ENCODE results near the gene HAL. TPM values are rescaled to one million over a fixed set of nuclear protein-coding genes. Genes with fewer than 3 reads are reported as not detected.

Gene HAL
- total and polyA plus RNA-seq, 12 donors = 0.13 to 0.40 (median 0.20) TPM; not detected in 4

DNA sequence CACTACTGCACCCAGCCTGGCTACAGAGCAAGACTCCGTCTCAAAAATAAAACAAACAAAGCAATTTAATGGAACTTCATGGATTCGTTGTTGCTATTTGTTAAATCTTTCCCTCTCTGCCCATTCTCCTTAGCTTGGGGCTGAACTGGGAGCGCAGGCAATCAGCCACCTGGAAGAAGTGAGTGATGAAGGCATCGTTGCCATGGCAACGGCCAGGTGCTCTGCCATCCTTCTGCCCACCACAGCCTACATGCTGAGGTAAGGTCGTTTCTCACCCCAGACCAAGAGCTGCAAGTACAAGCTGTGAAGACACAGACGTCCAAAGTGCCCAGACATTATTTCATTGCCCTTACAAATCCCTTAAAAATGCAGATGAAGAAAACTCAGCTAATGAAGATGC is 33.9 kb downstream of the HAL start:
- intact Hi-C loops (cut with DNase I) = no loop called here

DNA sequence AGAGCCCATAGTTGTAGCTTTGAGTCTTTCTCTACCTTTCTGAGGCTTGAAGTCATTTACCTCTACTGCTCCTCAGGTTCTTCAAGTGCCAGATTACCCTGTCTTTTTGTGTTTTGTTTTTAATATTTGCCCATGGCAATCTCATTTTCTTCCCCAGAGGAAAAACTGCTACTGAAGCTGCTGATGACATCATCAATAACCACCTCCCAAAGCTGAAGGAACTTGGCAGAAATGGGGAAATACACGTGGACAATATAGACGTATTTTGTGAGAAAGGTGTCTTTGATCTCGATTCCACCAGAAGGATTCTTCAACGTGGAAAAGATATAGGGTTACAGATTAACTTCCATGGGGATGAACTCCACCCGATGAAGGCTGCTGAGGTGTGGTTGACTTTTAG is 35.9 kb downstream of the HAL start:
- intact Hi-C loops (cut with DNase I) = no loop called here
- TF ChIP-seq CTCF (IDR thresholded peaks at IDR 0.05) (no peak), POLR2A (IDR thresholded peaks at IDR 0.05) (no peak)
- Histone ChIP-seq H3K27ac (no peak overlapping the region), H3K27me3 (no peaks in the 10 kb centered on the region), H3K36me3 (replicated peaks in 1 of 2) (no peaks in the 10 kb centered on the region), H3K9me3 (replicated peaks in 1 of 3) (no peaks in the 10 kb centered on the region), H3K4me1 (replicated peaks in 1 of 2) (no peaks in the 10 kb centered on the region), H3K4me3 (no peak overlapping the region)
- 64 to 77% (median 70%) methylated on average over 5 of the region's 5 CpGs for WGBS, 4 donors
- DNase-seq = no peak

More for the DNA sequence above, 33.9 kb downstream of the HAL start:
- TF ChIP-seq POLR2A (IDR thresholded peaks at IDR 0.05) (no peak), CTCF (IDR thresholded peaks at IDR 0.05) (no peak)
- no peak overlapping the region for H3K4me3 ChIP-seq
- 76 to 85% (median 82%) methylated on average over 7 of the region's 7 CpGs for WGBS, 4 donors
- H3K4me1 ChIP-seq (replicated peaks in 1 of 2) = no peaks in the 10 kb centered on the region
- H3K36me3 ChIP-seq (replicated peaks in 1 of 2) = peaks cover 0 to 7% of the 10 kb centered on the region in 2 donors
- no peaks in the 10 kb centered on the region for H3K27me3 ChIP-seq
- no peaks in the 10 kb centered on the region for H3K9me3 ChIP-seq (replicated peaks in 1 of 3)
- DNase-seq = no peak
- H3K27ac ChIP-seq = no peak overlapping the region

- no peaks in the 10 kb centered on the region for H3K4me1 ChIP-seq (replicated peaks in 1 of 2)
- no peaks in the 10 kb centered on the region for H3K9me3 ChIP-seq (replicated peaks in 1 of 3)
- H3K27me3 ChIP-seq = no peaks in the 10 kb centered on the region
- intact Hi-C loops (cut with DNase I) = no loop called here
- DNase-seq = peak in 2 of 7 donors; percentile 14 to 31
- no peak overlapping the region for H3K4me3 ChIP-seq
- H3K27ac ChIP-seq = no peak overlapping the region
- H3K36me3 ChIP-seq (replicated peaks in 1 of 2) = no peaks in the 10 kb centered on the region
- 55 to 83% (median 68%) methylated on average over 1 of the region's 1 CpG for WGBS, 4 donors
- TF ChIP-seq POLR2A (IDR thresholded peaks at IDR 0.05) = no peak
- TF ChIP-seq CTCF (IDR thresholded peaks at IDR 0.05) = peak in 4 of 6 experiments; percentile 4 to 27 (median 20)
Measured at GRCh38 chr12:95959107-95959506, 37.0 kb downstream of the HAL start.

DNA sequence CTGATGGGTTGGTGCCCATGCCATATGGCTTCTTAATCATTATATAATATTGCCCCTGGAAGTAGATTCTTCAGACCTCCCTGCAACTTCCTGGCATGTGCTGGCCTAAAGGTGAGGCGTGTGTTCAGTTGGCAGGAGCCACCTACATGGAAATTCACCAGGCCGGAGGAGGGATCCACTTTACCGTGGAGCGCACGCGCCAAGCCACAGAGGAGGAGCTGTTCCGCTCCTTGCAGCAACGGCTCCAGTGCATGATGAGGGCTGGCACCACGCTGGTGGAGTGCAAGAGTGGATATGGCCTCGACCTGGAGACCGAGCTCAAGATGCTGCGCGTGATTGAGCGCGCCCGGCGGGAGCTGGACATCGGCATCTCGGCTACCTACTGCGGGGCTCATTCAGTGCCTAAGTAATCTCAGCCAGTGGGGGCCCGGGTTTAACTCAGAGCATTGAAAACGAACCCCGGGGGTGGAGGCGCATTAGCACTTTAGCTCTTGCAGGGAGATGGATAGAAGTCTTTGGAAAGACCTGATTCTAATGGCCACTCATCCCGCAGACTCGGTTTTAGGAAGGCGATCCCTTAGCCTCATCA is 39.5 kb downstream of the HAL start:
- 77 to 84% (median 80%) methylated on average over 21 to 27 of the region's 27 CpGs for WGBS, 4 donors
- Histone ChIP-seq H3K36me3 (replicated peaks in 1 of 2) (no peaks in the 10 kb centered on the region), H3K4me1 (replicated peaks in 1 of 2) (no peaks in the 10 kb centered on the region), H3K27ac (no peak overlapping the region), H3K27me3 (no peaks in the 10 kb centered on the region), H3K9me3 (replicated peaks in 1 of 3) (no peaks in the 10 kb centered on the region), H3K4me3 (no peak overlapping the region)
- intact Hi-C loops (cut with DNase I) = no loop called here
- no peak for DNase-seq
- no peak for TF ChIP-seq CTCF (IDR thresholded peaks at IDR 0.05)
- TF ChIP-seq POLR2A (IDR thresholded peaks at IDR 0.05) = no peak
